NT2/D1 (cell line): ENCODE measurements around the gene KLF3.

Source experiments
- SUZ12 ChIP-seq: IDR thresholded peaks from 2 replicates; pipeline ENCODE4 v1.6.1; 2011; ENCODE audit not compliant: insufficient read length, insufficient read depth; ENCODE audit errors: extremely low read depth
- YY1 ChIP-seq: IDR thresholded peaks from 2 replicates; pipeline ENCODE4 v1.6.1; 2011; ENCODE audit not compliant: insufficient read length, insufficient read depth

- TF ChIP-seq YY1 (no peak), SUZ12 (no peak)
Measured at GRCh38 chr4:38710053-38710452, 46.1 kb downstream of the KLF3 start.
